Aorta (tissue), 5 donors: Measurements from ENCODE around the gene COPG1. TPM values are rescaled to one million over a fixed set of nuclear protein-coding genes. Genes with fewer than 3 reads are reported as not detected.

Source experiments
- ATAC-seq: fragments of 200-7000 bp; cut with Tn5 transposase; one replicate; pipeline ENCODE4 v1.9.1; 2022; ENCODE audit warnings: moderate library complexity; ENCODE audit not compliant: low FRiP score
- DNase-seq, 2 donors: peaks; one replicate each; pipeline ENCODE4 v3.0.0-alpha.2; 2020
- H3K27ac ChIP-seq, 2 donors: one replicate each; pipeline ENCODE4 v1.5.1; 2013; ENCODE audit warnings: low read length in 2 of 2, mild to moderate bottlenecking in 2 of 2, moderate library complexity in 2 of 2, control low read depth in 1 of 2, inconsistent platforms in 1 of 2, low read depth in 1 of 2
- H3K27me3 ChIP-seq, 2 donors: one replicate each; pipeline ENCODE4 v1.6.1; 2013; ENCODE audit warnings: control low read depth in 1 of 2, low read length in 1 of 2, mild to moderate bottlenecking in 1 of 2, moderate library complexity in 1 of 2; ENCODE audit not compliant: insufficient read depth in 2 of 2, control insufficient read depth in 1 of 2
- H3K36me3 ChIP-seq, 2 donors: one replicate each; pipeline ENCODE4 v1.6.1; 2013; ENCODE audit warnings: control low read depth in 1 of 2, low read length in 1 of 2, mild to moderate bottlenecking in 1 of 2; ENCODE audit not compliant: insufficient read depth in 2 of 2, control insufficient read depth in 1 of 2
- H3K4me1 ChIP-seq, 2 donors: one replicate each; pipeline ENCODE4 v1.6.1; 2013; ENCODE audit warnings: low read length in 2 of 2, control low read depth in 1 of 2, mild to moderate bottlenecking in 1 of 2, moderate library complexity in 1 of 2; ENCODE audit not compliant: insufficient read depth in 2 of 2, control insufficient read depth in 1 of 2
- H3K4me3 ChIP-seq, 2 donors: one replicate each; pipeline ENCODE4 v1.5.1; 2013; ENCODE audit warnings: low read length in 2 of 2, control low read depth in 1 of 2, mild to moderate bottlenecking in 1 of 2
- H3K9me3 ChIP-seq: one replicate; pipeline ENCODE4 v1.6.1; 2013; ENCODE audit warnings: mild to moderate bottlenecking, low read length; ENCODE audit not compliant: control insufficient read depth
- WGBS, 2 donors: extraction: QIAGEN DNeasy Blood & Tissue Kit; methylation state at CpG; one replicate each; pipeline ENCODE4 v1.1.7; 2013; 5-methylcytosine and 5-hydroxymethylcytosine counted together
- intact Hi-C, 2 donors: fragments of 100-400 bp; cut with DNase I; formaldehyde crosslinking; loops; one replicate each; pipeline versions ENCODE4 v1.14.2 to v1.15.0; 2022
- polyA plus RNA-seq, 2 donors: library from polyadenylated mRNA; stranded (reverse); fragments of 200-250 nt; gene quantifications; one replicate each; pipeline ENCODE4 v1.2.3, GENCODE V29; 2013
- total RNA-seq, 2 donors: library from RNA; stranded (reverse); fragmentation: NEBNext Ultra II Directional; extraction: Animal tissue kit (Norgen Biotek cat#: 25700); gene quantifications; one replicate each; pipeline ENCODE4 v1.2.1, GENCODE V29; 2021
- donor health status: healthy with polysubstance abuse.
- donor health status: Bipolar disorder and iron deficiency.
- donor health status: DM: no; HTN: no; CAD: no.
- donor health status: DM: no; HTN: no; CAD: no.
- donor health status: DM: yes; HTN: yes; CAD: no.

COPG1 gene
- total and polyA plus RNA-seq, 4 donors: 39.7 to 155 (median 117) TPM

GRCh38 chr3:129316248-129317013 lies 67.0 kb downstream of the COPG1 start:
- Histone ChIP-seq H3K4me1 (no peaks in the 10 kb centered on the region), H3K27me3 (no peaks in the 10 kb centered on the region), H3K4me3 (peak overlapping the region; percentile 75 to 84), H3K36me3 (peaks cover 0 to 2% of the 10 kb centered on the region in 2 donors), H3K27ac (peak overlapping the region; percentile 15 to 53), H3K9me3 (no peaks in the 10 kb centered on the region)
- intact Hi-C loops: loop anchor here in 1 of 2 donors (1.0 kb wide), 1 partner anchor 37 kb away; no protein-coding TSS in a partner anchor
- DNase-seq (peak; percentile 89 to 95), ATAC-seq (peak; percentile 79)
- WGBS, 2 donors: 0% methylated on average over 63 to 65 of the region's 65 CpGs

GRCh38 chr3:129317014-129317771 lies 67.8 kb downstream of the COPG1 start:
- intact Hi-C loops: no loop called here
- Histone ChIP-seq H3K36me3 (peaks cover 0 to 2% of the 10 kb centered on the region in 2 donors), H3K4me3 (peak overlapping the region in 1 of 2 donors; percentile 84), H3K27me3 (no peaks in the 10 kb centered on the region), H3K4me1 (no peaks in the 10 kb centered on the region), H3K27ac (no peak overlapping the region), H3K9me3 (no peaks in the 10 kb centered on the region)
- 31 to 36% methylated on average over 15 of the region's 15 CpGs for WGBS, 2 donors
- DNase-seq (no peak), ATAC-seq (no peak)

- no peak overlapping the region for H3K27ac ChIP-seq
- DNase-seq: no peak
- no peak for ATAC-seq
These were observed 68.4 kb downstream of the COPG1 start for GRCh38 chr3:129317848-129318247.

GRCh38 chr3:129318921-129319320 lies 69.5 kb downstream of the COPG1 start:
- H3K9me3 ChIP-seq: no peaks in the 10 kb centered on the region

More at GRCh38 chr3:129317848-129318247, 68.4 kb downstream of the COPG1 start:
- intact Hi-C loops: no loop called here
- Histone ChIP-seq H3K36me3 (peaks cover 0 to 2% of the 10 kb centered on the region in 2 donors), H3K9me3 (no peaks in the 10 kb centered on the region), H3K27me3 (no peaks in the 10 kb centered on the region), H3K4me1 (no peaks in the 10 kb centered on the region), H3K4me3 (no peak overlapping the region)
- WGBS, 2 donors: 67% methylated on average over 5 of the region's 5 CpGs

GRCh38 chr3:129320261-129320660 lies 70.9 kb downstream of the COPG1 start:
- no peak for ATAC-seq
- Histone ChIP-seq H3K27me3 (no peaks in the 10 kb centered on the region), H3K27ac (no peak overlapping the region), H3K4me3 (no peak overlapping the region), H3K4me1 (no peaks in the 10 kb centered on the region), H3K9me3 (no peaks in the 10 kb centered on the region), H3K36me3 (peaks cover 0 to 2% of the 10 kb centered on the region in 2 donors)
- no peak for DNase-seq
- intact Hi-C loops: no loop called here
- WGBS, 2 donors: 93 to 94% methylated on average over 8 of the region's 8 CpGs

More at GRCh38 chr3:129318921-129319320, 69.5 kb downstream of the COPG1 start:
- no peak for ATAC-seq
- Histone ChIP-seq H3K4me1 (no peaks in the 10 kb centered on the region), H3K27me3 (no peaks in the 10 kb centered on the region), H3K27ac (no peak overlapping the region), H3K36me3 (peaks cover 0 to 2% of the 10 kb centered on the region in 2 donors), H3K4me3 (no peak overlapping the region)
- intact Hi-C loops: no loop called here
- WGBS, 2 donors: 93 to 94% methylated on average over 15 of the region's 15 CpGs
- no peak for DNase-seq

- H3K36me3 ChIP-seq: peaks cover 0 to 2% of the 10 kb centered on the region in 2 donors
- H3K4me3 ChIP-seq: no peak overlapping the region
- no peaks in the 10 kb centered on the region for H3K9me3 ChIP-seq
- intact Hi-C loops: no loop called here
- ATAC-seq (no peak), DNase-seq (peak in 1 of 2 donors; percentile 10)
- H3K27ac ChIP-seq: no peak overlapping the region
- H3K27me3 ChIP-seq: no peaks in the 10 kb centered on the region
- WGBS, 2 donors: 95 to 97% methylated on average over 7 of the region's 7 CpGs
- no peaks in the 10 kb centered on the region for H3K4me1 ChIP-seq
These were observed 71.5 kb downstream of the COPG1 start for GRCh38 chr3:129320825-129321487.

GRCh38 chr3:129321887-129322286 lies 72.5 kb downstream of the COPG1 start:
- peak in 1 of 2 donors; percentile 54 for DNase-seq
- H3K36me3 ChIP-seq: peaks cover 0 to 2% of the 10 kb centered on the region in 2 donors

GRCh38 chr3:129323651-129324294 lies 74.4 kb downstream of the COPG1 start:
- 85% methylated on average over 12 of the region's 12 CpGs for WGBS, 2 donors

More at GRCh38 chr3:129321887-129322286, 72.5 kb downstream of the COPG1 start:
- Histone ChIP-seq H3K27ac (no peak overlapping the region), H3K4me3 (no peak overlapping the region), H3K9me3 (no peaks in the 10 kb centered on the region), H3K27me3 (no peaks in the 10 kb centered on the region), H3K4me1 (no peaks in the 10 kb centered on the region)
- intact Hi-C loops: no loop called here
- WGBS, 2 donors: 90 to 93% methylated on average over 9 of the region's 9 CpGs
- ATAC-seq: no peak

More at GRCh38 chr3:129323651-129324294, 74.4 kb downstream of the COPG1 start:
- Histone ChIP-seq H3K4me1 (no peaks in the 10 kb centered on the region), H3K9me3 (no peaks in the 10 kb centered on the region), H3K36me3 (peaks cover 0 to 2% of the 10 kb centered on the region in 2 donors), H3K27ac (no peak overlapping the region), H3K27me3 (no peaks in the 10 kb centered on the region), H3K4me3 (no peak overlapping the region)
- intact Hi-C loops: no loop called here
- peak in 1 of 2 donors; percentile 68 for DNase-seq
- ATAC-seq: no peak
